PC-3 (cell line): ENCODE measurements around the gene NTNG1. TPM values are rescaled to one million over a fixed set of nuclear protein-coding genes. Genes with fewer than 3 reads are reported as not detected.
"Not testable (repeated sequence)": the region's sequence is repeated elsewhere in the genome, so short reads cannot be mapped to it uniquely, and the experiment has no call there.

ENCODE experiments used
- ATAC-seq: fragments of 200-7000 bp; cut with Tn5 transposase; 2 replicates; pipeline ENCODE4 v1.9.1; 2020; ENCODE audit warnings: mild to moderate bottlenecking, moderate library complexity
- BruUV-seq: library from RNA; stranded (reverse); fragments of 400-500 nt; replicated peaks from 2 replicates; lab custom pipeline; 2021; lab: Mats Ljungman, UMichigan
- CTCF ChIA-PET: fragments of 300-600 bp; sonication (Branson Sonifier 250); formaldehyde crosslinking; loops from one replicate; lab custom pipeline; 2022; ENCODE audit warnings: antibody characterized with exemption; lab: Charles Lee
- POLR2A ChIA-PET: fragments of 300-600 bp; sonication (Branson Sonifier 250); formaldehyde crosslinking; loops from one replicate; lab custom pipeline; 2022; ENCODE audit warnings: antibody characterized with exemption; ENCODE audit not compliant: unreplicated experiment; lab: Charles Lee
- DNase-seq: peaks from one replicate; pipeline ENCODE4 v3.0.0-alpha.2; 2015
- H2AFZ ChIP-seq: fragments of 300-600 bp; sonication (generic); 2 replicates; pipeline ENCODE4 v1.6.0; 2016; ENCODE audit warnings: antibody characterized with exemption, low read length
- H3F3A ChIP-seq: fragments of 300-600 bp; sonication (generic); one replicate; pipeline ENCODE4 v1.6.0; 2017; ENCODE audit warnings: antibody characterized with exemption, low read length, control low read depth, mild to moderate bottlenecking; ENCODE audit not compliant: unreplicated experiment
- H3K27ac ChIP-seq: fragments of 300-600 bp; sonication (generic); 2 replicates; pipeline ENCODE4 v1.5.1; 2016; ENCODE audit warnings: mild to moderate bottlenecking, low read length
- H3K27me3 ChIP-seq: fragments of 300-600 bp; sonication (generic); 2 replicates; pipeline ENCODE4 v1.6.1; 2016; ENCODE audit warnings: low read length, mixed read lengths
- H3K36me3 ChIP-seq: fragments of 300-600 bp; sonication (generic); 2 replicates; pipeline ENCODE4 v1.6.1; 2016; ENCODE audit warnings: low read depth, mixed run types, low read length, mixed read lengths
- H3K4me1 ChIP-seq: fragments of 300-600 bp; sonication (generic); 2 replicates; pipeline ENCODE4 v1.5.1; 2016; ENCODE audit warnings: low read length; ENCODE audit not compliant: insufficient read depth
- H3K4me2 ChIP-seq: fragments of 300-600 bp; sonication (generic); 2 replicates; pipeline ENCODE4 v1.6.0; 2016; ENCODE audit warnings: low read length
- H3K4me3 ChIP-seq: fragments of 300-600 bp; sonication (generic); 2 replicates; pipeline ENCODE4 v1.5.1; 2016; ENCODE audit warnings: mild to moderate bottlenecking, low read length, mixed read lengths
- H3K79me2 ChIP-seq: fragments of 300-600 bp; sonication (generic); 2 replicates; pipeline ENCODE4 v1.6.1; 2017; ENCODE audit warnings: low read length, mixed read lengths
- H3K9ac ChIP-seq: fragments of 300-600 bp; sonication (generic); 2 replicates; pipeline ENCODE4 v1.6.0; 2016; ENCODE audit warnings: mild to moderate bottlenecking, low read length
- H3K9me2 ChIP-seq: fragments of 300-600 bp; sonication (generic); replicated peaks from 2 replicates; pipeline ENCODE4 v1.6.1; 2016; ENCODE audit warnings: mixed run types, low read length, mixed read lengths
- H3K9me3 ChIP-seq: fragments of 300-600 bp; sonication (generic); 2 replicates; pipeline ENCODE4 v1.6.1; 2016; ENCODE audit warnings: low read length, mixed read lengths
- H4K20me1 ChIP-seq: fragments of 300-600 bp; sonication (generic); 2 replicates; pipeline ENCODE4 v1.6.1; 2016; ENCODE audit warnings: low read length, mixed read lengths
- EZH2 ChIP-seq: fragments of 300-600 bp; sonication (generic); IDR thresholded peaks from one replicate; pipeline ENCODE4 v1.6.1; 2017; ENCODE audit warnings: antibody characterized with exemption, mild to moderate bottlenecking, low read length; ENCODE audit not compliant: unreplicated experiment
- EZH2phosphoT487 ChIP-seq: fragments of 300-600 bp; sonication (generic); IDR thresholded peaks from 2 replicates; pipeline ENCODE4 v1.6.1; 2018; ENCODE audit warnings: mild to moderate bottlenecking, antibody characterized with exemption, low read length, borderline replicate concordance
- intact Hi-C: fragments of 100-400 bp; cut with micrococcal nuclease; formaldehyde crosslinking; loops from 2 replicates; pipeline ENCODE4 v1.9.0; 2023
- total RNA-seq: library from RNA; depleted of rRNA; stranded (reverse); fragments of >200 nt; gene quantifications from 2 replicates; pipeline ENCODE4 v1.2.3, GENCODE V29; 2014
- TF ChIP-seq, protein P1 (sequence below): fragments of 300-600 bp; sonication (generic); conservative IDR thresholded peaks from 2 replicates; pipeline ENCODE4 v1.5.1; 2017; ENCODE audit warnings: antibody characterized with exemption, low read depth, mild to moderate bottlenecking, low read length

NTNG1 gene
- total RNA-seq, 1 experiment from 2014 or later = 6.7 TPM

DNA sequence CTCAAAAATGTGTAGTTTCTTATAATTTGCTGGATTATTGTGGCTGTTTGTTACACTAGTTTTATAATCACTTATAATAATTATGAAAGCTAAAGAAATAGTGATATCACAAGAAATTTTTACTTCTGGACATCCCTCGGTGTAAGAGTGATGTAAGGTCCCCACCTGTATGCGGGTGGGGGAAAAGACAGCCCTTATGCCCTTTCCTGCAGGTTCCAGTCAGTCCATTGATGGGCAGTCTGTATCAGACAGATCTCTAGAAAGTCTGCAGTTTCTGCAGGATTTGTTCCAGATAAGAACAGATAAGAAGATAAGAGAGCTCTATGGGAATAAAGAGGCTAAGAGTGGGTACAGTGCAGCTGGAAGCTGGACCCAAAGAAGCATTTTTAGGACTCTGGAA is 89.3 kb downstream of the NTNG1 start:
- H3K27ac ChIP-seq = no peak overlapping the region
- H3K36me3 ChIP-seq = no peaks in the 10 kb centered on the region
- no peaks in the 10 kb centered on the region for H3F3A ChIP-seq
- ATAC-seq (no peak), DNase-seq (no peak)
- no peaks in the 10 kb centered on the region for H4K20me1 ChIP-seq
- H3K4me1 ChIP-seq = no peaks in the 10 kb centered on the region
- no peaks in the 10 kb centered on the region for H3K79me2 ChIP-seq
- H2AFZ ChIP-seq = no peak overlapping the region
- no peaks in the 10 kb centered on the region for H3K9me2 ChIP-seq
- H3K4me2 ChIP-seq = no peak overlapping the region
- no TSS peak for BruUV-seq
- intact Hi-C loops = no loop called here
- CTCF ChIA-PET = no interaction called here
- no peaks in the 10 kb centered on the region for H3K9me3 ChIP-seq
- H3K27me3 ChIP-seq = no peaks in the 10 kb centered on the region
- POLR2A ChIA-PET = no interaction called here
- TF ChIP-seq, protein P1, sequence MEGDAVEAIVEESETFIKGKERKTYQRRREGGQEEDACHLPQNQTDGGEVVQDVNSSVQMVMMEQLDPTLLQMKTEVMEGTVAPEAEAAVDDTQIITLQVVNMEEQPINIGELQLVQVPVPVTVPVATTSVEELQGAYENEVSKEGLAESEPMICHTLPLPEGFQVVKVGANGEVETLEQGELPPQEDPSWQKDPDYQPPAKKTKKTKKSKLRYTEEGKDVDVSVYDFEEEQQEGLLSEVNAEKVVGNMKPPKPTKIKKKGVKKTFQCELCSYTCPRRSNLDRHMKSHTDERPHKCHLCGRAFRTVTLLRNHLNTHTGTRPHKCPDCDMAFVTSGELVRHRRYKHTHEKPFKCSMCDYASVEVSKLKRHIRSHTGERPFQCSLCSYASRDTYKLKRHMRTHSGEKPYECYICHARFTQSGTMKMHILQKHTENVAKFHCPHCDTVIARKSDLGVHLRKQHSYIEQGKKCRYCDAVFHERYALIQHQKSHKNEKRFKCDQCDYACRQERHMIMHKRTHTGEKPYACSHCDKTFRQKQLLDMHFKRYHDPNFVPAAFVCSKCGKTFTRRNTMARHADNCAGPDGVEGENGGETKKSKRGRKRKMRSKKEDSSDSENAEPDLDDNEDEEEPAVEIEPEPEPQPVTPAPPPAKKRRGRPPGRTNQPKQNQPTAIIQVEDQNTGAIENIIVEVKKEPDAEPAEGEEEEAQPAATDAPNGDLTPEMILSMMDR = no peak
- TF ChIP-seq EZH2 (no peak), EZH2phosphoT487 (no peak)
- no peak overlapping the region for H3K9ac ChIP-seq
- H3K4me3 ChIP-seq = no peak overlapping the region

GRCh38 chr1:107231291-107231690 is 90.5 kb downstream of the NTNG1 start:
- intact Hi-C loops = no loop called here
- no peak overlapping the region for H3K4me3 ChIP-seq
- DNase-seq = no peak
- no peak overlapping the region for H3K4me2 ChIP-seq
- no peaks in the 10 kb centered on the region for H3K4me1 ChIP-seq
- CTCF ChIA-PET = no interaction called here
- no peak overlapping the region for H3K9ac ChIP-seq
- H4K20me1 ChIP-seq = no peaks in the 10 kb centered on the region
- H3K9me3 ChIP-seq = no peaks in the 10 kb centered on the region
- no TSS peak for BruUV-seq
- no peaks in the 10 kb centered on the region for H3K27me3 ChIP-seq
- TF ChIP-seq EZH2 (no peak), EZH2phosphoT487 (no peak)
- TF ChIP-seq, protein P1 = no peak
- no peaks in the 10 kb centered on the region for H3K79me2 ChIP-seq
- no peak for ATAC-seq
- H3K36me3 ChIP-seq = no peaks in the 10 kb centered on the region; the same call in 1 of the 2 replicates
- no peaks in the 10 kb centered on the region for H3K9me2 ChIP-seq
- H3K27ac ChIP-seq = no peak overlapping the region
- H2AFZ ChIP-seq = no peak overlapping the region
- H3F3A ChIP-seq = no peaks in the 10 kb centered on the region
- POLR2A ChIA-PET = no interaction called here

DNA sequence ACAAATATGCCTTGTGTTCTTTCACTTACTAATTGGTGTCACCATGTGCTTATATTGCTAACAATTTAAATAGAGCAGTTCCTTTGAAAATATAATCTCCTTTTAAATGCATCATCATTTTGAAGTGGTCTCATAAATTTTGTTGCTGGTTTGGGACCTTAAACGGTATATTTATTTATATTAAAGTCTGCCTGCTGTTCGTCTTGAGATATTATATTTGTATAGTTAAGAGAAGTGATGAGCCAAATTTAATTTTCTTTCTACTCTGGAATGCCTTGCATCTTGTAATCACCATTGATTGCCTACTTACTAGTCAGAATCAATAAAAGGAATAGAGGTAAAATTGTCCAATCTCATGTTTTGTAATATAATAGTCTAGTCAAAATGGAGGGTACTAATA is 91.6 kb downstream of the NTNG1 start:
- ChIA-PET CTCF (interaction anchor here (0.5 kb wide), 1 partner anchor 291 kb away, joined by 3 read pairs; no protein-coding TSS in a partner anchor), POLR2A (no interaction called here)
- Histone ChIP-seq H3K4me1 (no peaks in the 10 kb centered on the region), H3K9me3 (no peaks in the 10 kb centered on the region), H3F3A (no peaks in the 10 kb centered on the region), H3K4me2 (no peak overlapping the region), H3K9me2 (no peaks in the 10 kb centered on the region), H3K27me3 (no peaks in the 10 kb centered on the region), H3K4me3 (no peak overlapping the region), H3K27ac (no peak overlapping the region), H4K20me1 (no peaks in the 10 kb centered on the region), H2AFZ (no peak overlapping the region), H3K9ac (no peak overlapping the region), H3K79me2 (no peaks in the 10 kb centered on the region), H3K36me3 (no peaks in the 10 kb centered on the region; the same call in 1 of the 2 replicates)
- no peak for ATAC-seq
- no peak for DNase-seq
- BruUV-seq = no TSS peak
- intact Hi-C loops = no loop called here
- TF ChIP-seq, protein P1 = no peak
- TF ChIP-seq EZH2phosphoT487 (no peak), EZH2 (no peak)

GRCh38 chr1:107236760-107237159 is 95.9 kb downstream of the NTNG1 start:
- intact Hi-C loops, CTCF ChIA-PET, H4K20me1 ChIP-seq, H3K27ac ChIP-seq, H3K9me2 ChIP-seq, ATAC-seq, H3K4me3 ChIP-seq, H3K36me3 ChIP-seq, DNase-seq, H3K9me3 ChIP-seq, H3F3A ChIP-seq, POLR2A ChIA-PET, BruUV-seq, H2AFZ ChIP-seq, H3K27me3 ChIP-seq, H3K4me2 ChIP-seq, H3K9ac ChIP-seq, H3K79me2 ChIP-seq, H3K4me1 ChIP-seq: not testable (repeated sequence)
